Spleen (tissue), 11 donors: ENCODE data around the gene GNL3. TPM values are rescaled to one million over a fixed set of nuclear protein-coding genes. Genes with fewer than 3 reads are reported as not detected.
"Not testable (repeated sequence)": the region's sequence is repeated elsewhere in the genome, so short reads cannot be mapped to it uniquely, and the experiment has no call there.

Source experiments
- DNase-seq: peaks from one replicate; pipeline ENCODE4 v3.0.0-alpha.2; 2020
- H3K27ac ChIP-seq, 8 donors: fragments of 200-600 bp; sonication (generic) in 7 of 8; 1 replicate in 4 of 8; 2 replicates in 4 of 8; pipeline versions ENCODE4 v1.5.0 to v1.8.0; 2016 to 2021; ENCODE audit warnings: inconsistent platforms in 4 of 8, mild to moderate bottlenecking in 4 of 8, moderate library complexity in 1 of 8
- H3K27me3 ChIP-seq, 7 donors: fragments of 200-600 bp; sonication (generic) in 6 of 7; replicated peaks in 1 of 7; 1 replicate in 4 of 7; 2 replicates in 3 of 7; pipeline versions ENCODE4 v1.5.0 to v1.8.0; 2016 to 2021; ENCODE audit warnings: inconsistent platforms in 3 of 7, mild to moderate bottlenecking in 1 of 7
- H3K36me3 ChIP-seq, 6 donors: fragments of 200-600 bp; sonication (generic) in 5 of 6; 1 replicate in 4 of 6; 2 replicates in 2 of 6; pipeline versions ENCODE4 v1.5.0 to v1.8.0; 2016 to 2021; ENCODE audit warnings: inconsistent platforms in 2 of 6
- H3K4me1 ChIP-seq, 6 donors: fragments of 200-600 bp; sonication (generic) in 5 of 6; 1 replicate in 3 of 6; 2 replicates in 3 of 6; pipeline versions ENCODE4 v1.5.0 to v1.8.0; 2016 to 2021; ENCODE audit warnings: inconsistent platforms in 3 of 6
- H3K4me3 ChIP-seq, 8 donors: fragments of 200-600 bp; sonication (generic) in 7 of 8; 1 replicate in 4 of 8; 2 replicates in 4 of 8; pipeline versions ENCODE4 v1.5.0 to v1.8.0; 2016 to 2021; ENCODE audit warnings: inconsistent platforms in 4 of 8, mild to moderate bottlenecking in 4 of 8, moderate library complexity in 2 of 8
- H3K9me3 ChIP-seq, 8 donors: fragments of 200-600 bp; sonication (generic) in 7 of 8; 1 replicate in 4 of 8; 2 replicates in 4 of 8; pipeline versions ENCODE4 v1.5.0 to v1.8.0; 2016 to 2021; ENCODE audit warnings: inconsistent platforms in 4 of 8
- CTCF ChIP-seq, 11 experiments: fragments of 200-600 bp in 7 of 11; fragments of 450-650 bp in 4 of 11; sonication (generic) in 4 of 11; IDR thresholded peaks in 8 of 11; conservative IDR thresholded peaks in 3 of 11; 1 replicate in 7 of 11; 2 replicates in 4 of 11; pipeline versions ENCODE4 v1.4.0 to v1.8.0; 2016 to 2021; ENCODE audit warnings: antibody characterized with exemption in 11 of 11, inconsistent platforms in 4 of 11, mild to moderate bottlenecking in 1 of 11
- POLR2A ChIP-seq, 3 donors: fragments of 450-650 bp; IDR thresholded peaks; one replicate each; pipeline ENCODE4 v1.5.1; 2017; ENCODE audit warnings: antibody characterized with exemption in 3 of 3, mild to moderate bottlenecking in 1 of 3
- POLR2AphosphoS5 ChIP-seq, 3 donors: sonication (generic); formaldehyde crosslinking; IDR thresholded peaks; one replicate each; pipeline ENCODE4 v1.5.1; 2017; ENCODE audit warnings: antibody characterized with exemption in 3 of 3
- WGBS, 5 donors: extraction: QIAGEN DNeasy Blood & Tissue Kit in 3 of 5; methylation state at CpG; one replicate each; pipeline versions ENCODE4 v1.1.5 to v1.1.7; 2013 to 2018; 5-methylcytosine and 5-hydroxymethylcytosine counted together
- intact Hi-C: fragments of 100-400 bp; cut with DNase I; formaldehyde crosslinking; loops from one replicate; pipeline ENCODE4 v1.15.0; 2023; ENCODE audit warnings: low total_unique reads
- polyA plus RNA-seq, 3 donors: library from polyadenylated mRNA; stranded (reverse); fragments of 200-250 nt; gene quantifications; one replicate each; pipeline ENCODE4 v1.2.1, GENCODE V29; 2013
- total RNA-seq, 7 donors: library from RNA; depleted of rRNA in 3 of 7; stranded (reverse); fragments of >200 nt in 3 of 7; fragmentation: NEBNext Ultra II Directional in 4 of 7; extraction: Animal tissue kit (Norgen Biotek cat#: 25700) in 4 of 7; gene quantifications; one replicate each; pipeline versions ENCODE4 v1.1.0 to v1.2.1, GENCODE V29; 2016 to 2021
- donor health status: healthy with polysubstance abuse.
- donor health status: DM: no; HTN: no; CAD: no; lungs with moderate emphysema.
- donor health status: DM: no; HTN: no; CAD: no.
- donor health status: Bipolar disorder and iron deficiency.
- donor health status: healthy.
- donor health status: DM: no; HTN: no; CAD: no.
- donor health status: DM: yes; HTN: yes; CAD: no.

The GNL3 gene
- total and polyA plus RNA-seq, 10 donors: 49.8 to 87.8 (median 67.7) TPM

GRCh38 chr3:52660046-52660445 lies 25.8 kb upstream of the GNL3 start:
- 60 to 94% (median 90%) methylated on average over 3 of the region's 3 CpGs for WGBS, 5 donors
- intact Hi-C loops: no loop called here
- H3K27ac ChIP-seq: no peak overlapping the region
- no peak overlapping the region for H3K4me3 ChIP-seq
- H3K36me3 ChIP-seq: peaks cover 3 to 100% (median 84%) of the 10 kb centered on the region in 6 donors
- no peaks in the 10 kb centered on the region for H3K9me3 ChIP-seq
- H3K27me3 ChIP-seq: no peaks in the 10 kb centered on the region
- DNase-seq: no peak
- TF ChIP-seq POLR2A (IDR thresholded peaks at IDR 0.05) (no peak), CTCF (IDR thresholded peaks at IDR 0.05 in 8 of 11, conservative IDR thresholded peaks at IDR 0.05 in 3 of 11) (no peak), POLR2AphosphoS5 (IDR thresholded peaks at IDR 0.05) (no peak)
- H3K4me1 ChIP-seq: no peaks in the 10 kb centered on the region

- no peaks in the 10 kb centered on the region for H3K9me3 ChIP-seq
- DNase-seq: no peak
- no peak for TF ChIP-seq POLR2A (IDR thresholded peaks at IDR 0.05)
- no peak for TF ChIP-seq POLR2AphosphoS5 (IDR thresholded peaks at IDR 0.05)
- no peak for TF ChIP-seq CTCF (IDR thresholded peaks at IDR 0.05 in 8 of 11, conservative IDR thresholded peaks at IDR 0.05 in 3 of 11)
- no peak overlapping the region for H3K4me3 ChIP-seq
- intact Hi-C loops: no loop called here
- peaks cover 0 to 100% (median 80%) of the 10 kb centered on the region in 6 donors for H3K36me3 ChIP-seq
- H3K27ac ChIP-seq: peak overlapping the region in 1 of 8 donors; percentile 16
- no peaks in the 10 kb centered on the region for H3K27me3 ChIP-seq
- H3K4me1 ChIP-seq: no peaks in the 10 kb centered on the region
- 58 to 93% (median 80%) methylated on average over 3 of the region's 3 CpGs for WGBS, 5 donors
Observed at GRCh38 chr3:52663098-52663497, 22.7 kb upstream of the GNL3 start.

- intact Hi-C loops: no loop called here
- DNase-seq: no peak
- Histone ChIP-seq H3K4me3 (peak overlapping the region in 1 of 8 donors; percentile 7), H3K4me1 (peaks cover 8 to 36% (median 18%) of the 10 kb centered on the region in 6 donors), H3K27me3 (no peaks in the 10 kb centered on the region), H3K9me3 (no peaks in the 10 kb centered on the region), H3K27ac (peak overlapping the region in 6 of 8 donors; percentile 39 to 73 (median 45)), H3K36me3 (peaks cover 0 to 89% (median 55%) of the 10 kb centered on the region in 6 donors)
- TF ChIP-seq CTCF (IDR thresholded peaks at IDR 0.05 in 8 of 11, conservative IDR thresholded peaks at IDR 0.05 in 3 of 11): no peak
- TF ChIP-seq POLR2AphosphoS5 (IDR thresholded peaks at IDR 0.05): peak in 2 of 3 donors; percentile 31 to 48
- TF ChIP-seq POLR2A (IDR thresholded peaks at IDR 0.05): no peak
- 61 to 80% (median 66%) methylated on average over 9 of the region's 9 CpGs for WGBS, 5 donors
Observed at GRCh38 chr3:52670621-52671521, 15.0 kb upstream of the GNL3 start.

- Histone ChIP-seq H3K27ac (peak overlapping the region in 6 of 8 donors; percentile 39 to 73 (median 45)), H3K9me3 (no peaks in the 10 kb centered on the region), H3K4me3 (no peak overlapping the region), H3K4me1 (peaks cover 8 to 36% (median 18%) of the 10 kb centered on the region in 6 donors), H3K36me3 (peaks cover 0 to 88% (median 53%) of the 10 kb centered on the region in 6 donors), H3K27me3 (no peaks in the 10 kb centered on the region)
- intact Hi-C loops: no loop called here
- no peak for DNase-seq
- WGBS, 5 donors: 40 to 48% (median 44%) methylated on average over 1 of the region's 1 CpG
- no peak for TF ChIP-seq POLR2A (IDR thresholded peaks at IDR 0.05)
- no peak for TF ChIP-seq CTCF (IDR thresholded peaks at IDR 0.05 in 8 of 11, conservative IDR thresholded peaks at IDR 0.05 in 3 of 11)
- TF ChIP-seq POLR2AphosphoS5 (IDR thresholded peaks at IDR 0.05): no peak
Observed at GRCh38 chr3:52671676-52672075, 14.2 kb upstream of the GNL3 start.

- DNase-seq, H3K27me3 ChIP-seq, intact Hi-C loops, H3K9me3 ChIP-seq, H3K4me3 ChIP-seq, H3K27ac ChIP-seq: not testable (repeated sequence)
- 87 to 92% (median 91%) methylated on average over 3 of the region's 3 CpGs for WGBS, 5 donors
- Histone ChIP-seq H3K36me3 (peaks cover 4 to 98% (median 58%) of the 10 kb centered on the region in 6 donors), H3K4me1 (peaks cover under 1 to 41% (median 19%) of the 10 kb centered on the region in 6 donors)
Observed at GRCh38 chr3:52676201-52676600, 9.6 kb upstream of the GNL3 start.
